Upper lobe of left lung (tissue), 6 donors: ENCODE results near the gene KLHL1. TPM values are rescaled to one million over a fixed set of nuclear protein-coding genes. Genes with fewer than 3 reads are reported as not detected.
"Not testable (repeated sequence)": the region's sequence is repeated elsewhere in the genome, so short reads cannot be mapped to it uniquely, and the experiment has no call there.

ENCODE experiments used
- ATAC-seq, 2 donors: fragments of 200-7000 bp; cut with Tn5 transposase; one replicate each; pipeline ENCODE4 v1.9.1; 2022; ENCODE audit warnings: mild to moderate bottlenecking in 2 of 2, moderate library complexity in 2 of 2; ENCODE audit not compliant: low FRiP score in 2 of 2
- DNase-seq, 2 donors: peaks; one replicate each; pipeline ENCODE4 v3.0.0-alpha.2; 2019 to 2020
- H3K27ac ChIP-seq, 4 donors: fragments of 200-600 bp; sonication (generic); one replicate each; pipeline ENCODE4 v1.5.1; 2016 to 2019
- H3K27me3 ChIP-seq, 4 donors: fragments of 200-600 bp; sonication (generic); one replicate each; pipeline ENCODE4 v1.5.1; 2017 to 2019
- H3K36me3 ChIP-seq, 4 donors: fragments of 200-600 bp; sonication (generic); one replicate each; pipeline ENCODE4 v1.5.1; 2016 to 2019
- H3K4me1 ChIP-seq, 4 donors: fragments of 200-600 bp; sonication (generic); one replicate each; pipeline ENCODE4 v1.5.1; 2018 to 2019
- H3K4me3 ChIP-seq, 4 donors: fragments of 200-600 bp; sonication (generic); one replicate each; pipeline ENCODE4 v1.5.1; 2017 to 2019; ENCODE audit warnings: mild to moderate bottlenecking in 2 of 4, moderate library complexity in 1 of 4
- H3K9me3 ChIP-seq, 4 donors: fragments of 200-600 bp; sonication (generic); one replicate each; pipeline ENCODE4 v1.5.1; 2018 to 2019
- EP300 ChIP-seq, 4 donors: sonication (generic); formaldehyde crosslinking; IDR thresholded peaks; one replicate each; pipeline ENCODE4 v1.5.1; 2017; ENCODE audit warnings: antibody characterized with exemption in 4 of 4, control low read depth in 2 of 4
- POLR2A ChIP-seq, 4 donors: fragments of 450-650 bp; IDR thresholded peaks; one replicate each; pipeline ENCODE4 v1.5.1; 2016 to 2017; ENCODE audit warnings: antibody characterized with exemption in 4 of 4, mild to moderate bottlenecking in 2 of 4
- POLR2AphosphoS5 ChIP-seq, 2 donors: sonication (generic); formaldehyde crosslinking; IDR thresholded peaks; one replicate each; pipeline ENCODE4 v1.5.1; 2017; ENCODE audit warnings: antibody characterized with exemption in 2 of 2
- WGBS, 2 donors: methylation state at CpG; one replicate each; pipeline ENCODE4 v1.1.5; 2017 to 2018; 5-methylcytosine and 5-hydroxymethylcytosine counted together
- total RNA-seq, 6 donors: library from RNA; depleted of rRNA in 4 of 6; stranded (reverse); fragments of >200 nt in 4 of 6; gene quantifications; one replicate each; pipeline versions ENCODE4 v1.1.0 to v1.2.1, GENCODE V29; 2016 to 2021
- TF ChIP-seq, protein P1 (sequence below), 6 experiments: fragments of 450-650 bp in 4 of 6; fragments of 200-600 bp in 2 of 6; sonication (generic) in 2 of 6; IDR thresholded peaks; one replicate each; pipeline ENCODE4 v1.5.1; 2016 to 2019; ENCODE audit warnings: antibody characterized with exemption in 6 of 6
- donor health status: DM: no; HTN: no; CAD: no; lungs with moderate emphysema.
- donor health status: DM: no; HTN: yes; CAD: no; lungs with severe emphysema.

The KLHL1 gene
- total RNA-seq: not detected

DNA sequence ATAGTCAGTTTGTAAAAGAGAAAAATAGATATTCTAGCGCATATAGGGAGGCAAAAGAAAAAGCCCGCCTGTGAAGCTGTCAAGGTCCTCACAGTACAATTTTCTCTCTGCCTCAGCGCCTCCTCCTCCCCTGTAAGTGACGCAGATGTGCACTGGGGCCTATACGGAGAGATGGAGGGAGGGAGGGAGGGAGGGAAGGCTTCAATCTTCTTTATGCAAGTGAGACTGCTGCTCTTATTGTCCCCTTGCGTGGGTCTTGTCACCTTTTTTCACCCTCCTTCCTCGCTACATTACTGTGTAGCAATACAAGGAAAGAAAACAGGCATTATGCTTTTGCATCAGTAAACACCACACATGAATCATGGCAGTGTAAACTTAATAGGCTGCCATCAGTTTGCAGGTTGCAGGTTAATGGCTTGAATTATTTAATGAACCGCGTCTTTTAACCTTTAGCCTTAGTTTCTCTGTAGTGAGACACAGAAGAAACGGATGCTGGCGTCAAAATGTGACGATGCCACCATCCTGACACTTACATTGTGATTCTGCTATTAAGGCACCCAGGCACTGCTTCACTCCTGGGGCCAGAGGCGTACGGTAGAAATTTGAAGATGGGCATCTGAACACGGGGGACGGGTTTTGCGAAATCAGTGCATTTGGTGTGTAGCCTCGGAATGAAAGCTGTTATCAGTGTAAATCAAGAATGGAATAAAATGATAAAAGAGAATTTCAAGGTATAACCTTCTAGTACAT is at the start of gene KLHL1:
Gene KLHL1, minus strand, starts transcription at position 97 of the 750 bp plus-strand sequence. CDS start 753 bp downstream, outside the sequence.
- H3K27me3 ChIP-seq: peaks cover 0 to 7% (median 0%) of the 10 kb centered on the region in 4 donors
- no peak for ATAC-seq
- no peak within 1 kb of the TSS for H3K4me3 ChIP-seq
- H3K27ac ChIP-seq: no peak within 1 kb of the TSS
- TF ChIP-seq EP300 (IDR thresholded peaks at IDR 0.05): no peak
- no peak for TF ChIP-seq POLR2A (IDR thresholded peaks at IDR 0.05)
- TF ChIP-seq, protein P1, sequence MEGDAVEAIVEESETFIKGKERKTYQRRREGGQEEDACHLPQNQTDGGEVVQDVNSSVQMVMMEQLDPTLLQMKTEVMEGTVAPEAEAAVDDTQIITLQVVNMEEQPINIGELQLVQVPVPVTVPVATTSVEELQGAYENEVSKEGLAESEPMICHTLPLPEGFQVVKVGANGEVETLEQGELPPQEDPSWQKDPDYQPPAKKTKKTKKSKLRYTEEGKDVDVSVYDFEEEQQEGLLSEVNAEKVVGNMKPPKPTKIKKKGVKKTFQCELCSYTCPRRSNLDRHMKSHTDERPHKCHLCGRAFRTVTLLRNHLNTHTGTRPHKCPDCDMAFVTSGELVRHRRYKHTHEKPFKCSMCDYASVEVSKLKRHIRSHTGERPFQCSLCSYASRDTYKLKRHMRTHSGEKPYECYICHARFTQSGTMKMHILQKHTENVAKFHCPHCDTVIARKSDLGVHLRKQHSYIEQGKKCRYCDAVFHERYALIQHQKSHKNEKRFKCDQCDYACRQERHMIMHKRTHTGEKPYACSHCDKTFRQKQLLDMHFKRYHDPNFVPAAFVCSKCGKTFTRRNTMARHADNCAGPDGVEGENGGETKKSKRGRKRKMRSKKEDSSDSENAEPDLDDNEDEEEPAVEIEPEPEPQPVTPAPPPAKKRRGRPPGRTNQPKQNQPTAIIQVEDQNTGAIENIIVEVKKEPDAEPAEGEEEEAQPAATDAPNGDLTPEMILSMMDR (IDR thresholded peaks at IDR 0.05): no peak
- TF ChIP-seq POLR2AphosphoS5 (IDR thresholded peaks at IDR 0.05): no peak
- H3K36me3 ChIP-seq: no peaks in the 10 kb centered on the region
- H3K9me3 ChIP-seq: no peaks in the 10 kb centered on the region
- no peak for DNase-seq
- H3K4me1 ChIP-seq: no peaks in the 10 kb centered on the region
- 66 to 68% methylated on average over 18 of the region's 18 CpGs for WGBS, 2 donors

DNA sequence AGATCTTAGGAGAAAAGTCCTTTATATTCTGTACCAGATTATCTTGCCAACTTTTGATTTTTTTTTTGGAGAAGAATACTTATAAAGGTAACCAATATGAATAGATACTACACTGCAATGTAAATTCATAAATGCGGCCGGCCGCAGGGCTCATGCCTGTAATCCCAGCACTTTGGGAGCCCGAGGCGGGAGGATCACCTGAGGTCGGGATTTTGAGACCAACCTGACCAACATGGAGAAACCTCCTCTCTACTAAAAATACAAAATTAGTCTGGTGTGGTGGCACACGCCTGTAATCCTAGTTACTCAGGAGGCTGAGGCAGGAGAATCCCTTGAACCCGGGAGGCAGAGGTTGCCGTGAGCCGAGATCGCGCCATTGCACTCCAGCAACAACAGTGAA is 34.4 kb upstream of the KLHL1 start:
- not testable (repeated sequence) for ATAC-seq, H3K27ac ChIP-seq, H3K9me3 ChIP-seq, H3K36me3 ChIP-seq, H3K27me3 ChIP-seq, H3K4me1 ChIP-seq, H3K4me3 ChIP-seq
- peak in 1 of 2 donors; percentile 17 for DNase-seq
- WGBS, 2 donors: 93% methylated on average over 12 of the region's 12 CpGs

- WGBS, 2 donors: 81 to 84% methylated on average over 2 of the region's 2 CpGs
- no peaks in the 10 kb centered on the region for H3K36me3 ChIP-seq
- no peak overlapping the region for H3K27ac ChIP-seq
- H3K4me3 ChIP-seq: no peak overlapping the region
- DNase-seq: no peak
- H3K9me3 ChIP-seq: no peaks in the 10 kb centered on the region
- H3K27me3 ChIP-seq: no peaks in the 10 kb centered on the region
- ATAC-seq: no peak
- no peak for TF ChIP-seq EP300 (IDR thresholded peaks at IDR 0.05)
- no peak for TF ChIP-seq POLR2AphosphoS5 (IDR thresholded peaks at IDR 0.05)
- TF ChIP-seq POLR2A (IDR thresholded peaks at IDR 0.05): no peak
- TF ChIP-seq, protein P1 (IDR thresholded peaks at IDR 0.05): no peak
- H3K4me1 ChIP-seq: no peaks in the 10 kb centered on the region
These were observed 19.8 kb upstream of the KLHL1 start for GRCh38 chr13:70128098-70128497.

- H3K27me3 ChIP-seq: no peaks in the 10 kb centered on the region
- no peak overlapping the region for H3K4me3 ChIP-seq
- H3K4me1 ChIP-seq: no peaks in the 10 kb centered on the region
- ATAC-seq: no peak
- WGBS, 2 donors: 61 to 67% methylated on average over 5 of the region's 5 CpGs
- DNase-seq: no peak
- H3K27ac ChIP-seq: no peak overlapping the region
- no peaks in the 10 kb centered on the region for H3K9me3 ChIP-seq
- no peaks in the 10 kb centered on the region for H3K36me3 ChIP-seq
- TF ChIP-seq, protein P1 (IDR thresholded peaks at IDR 0.05): no peak
- no peak for TF ChIP-seq EP300 (IDR thresholded peaks at IDR 0.05)
- TF ChIP-seq POLR2A (IDR thresholded peaks at IDR 0.05): no peak
- TF ChIP-seq POLR2AphosphoS5 (IDR thresholded peaks at IDR 0.05): no peak
These were observed 17.4 kb upstream of the KLHL1 start for GRCh38 chr13:70125693-70126092.

DNA sequence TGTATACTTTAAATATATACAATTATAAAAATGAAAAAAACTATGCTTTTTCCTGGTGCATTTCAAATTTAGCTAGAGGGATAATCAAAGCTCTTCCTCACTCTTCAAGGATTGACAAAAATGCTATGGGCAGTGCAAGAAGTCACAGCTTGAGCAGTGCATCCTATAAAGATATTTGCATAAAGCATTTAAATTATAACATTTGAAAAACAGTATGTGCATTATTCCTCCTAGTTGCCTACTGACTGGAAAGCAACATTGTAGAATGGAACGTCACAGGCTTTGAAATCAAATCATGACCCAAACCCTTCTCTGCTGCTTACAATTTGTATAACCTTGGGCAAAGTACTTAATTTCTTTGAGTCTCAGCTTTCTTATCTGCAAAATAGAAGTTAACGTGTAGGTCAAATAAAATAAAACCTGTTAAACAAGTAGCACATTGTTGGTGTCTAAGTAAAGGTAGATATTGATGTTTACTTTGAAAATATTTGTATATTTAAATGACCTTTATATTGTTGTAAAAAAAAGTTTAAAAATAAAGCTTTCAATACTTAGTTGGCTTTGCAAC is 9.2 kb upstream of the KLHL1 start:
- ATAC-seq: no peak
- H3K4me3 ChIP-seq: no peak overlapping the region

More for the DNA sequence above, 9.2 kb upstream of the KLHL1 start:
- no peak for DNase-seq
- H3K27ac ChIP-seq: no peak overlapping the region
- no peaks in the 10 kb centered on the region for H3K9me3 ChIP-seq
- no peaks in the 10 kb centered on the region for H3K27me3 ChIP-seq
- H3K36me3 ChIP-seq: no peaks in the 10 kb centered on the region
- no peaks in the 10 kb centered on the region for H3K4me1 ChIP-seq
- WGBS, 2 donors: 62 to 63% methylated on average over 2 of the region's 2 CpGs
- TF ChIP-seq EP300 (IDR thresholded peaks at IDR 0.05): no peak
- no peak for TF ChIP-seq POLR2A (IDR thresholded peaks at IDR 0.05)
- TF ChIP-seq, protein P1 (IDR thresholded peaks at IDR 0.05): no peak
- no peak for TF ChIP-seq POLR2AphosphoS5 (IDR thresholded peaks at IDR 0.05)
